OCI-LY7 (cell line): Measurements from ENCODE around the gene IPCEF1. TPM values are rescaled to one million over a fixed set of nuclear protein-coding genes. Genes with fewer than 3 reads are reported as not detected.

Source experiments
- BruUV-seq: library from RNA; stranded (reverse); fragments of 400-500 nt; replicated peaks from 2 replicates; lab custom pipeline; 2021; lab: Mats Ljungman, UMichigan
- CTCF ChIA-PET: fragments of 300-600 bp; sonication (Branson Sonifier 250); formaldehyde crosslinking; loops from one replicate; lab custom pipeline; 2022; ENCODE audit warnings: antibody characterized with exemption; ENCODE audit not compliant: unreplicated experiment; lab: Charles Lee
- POLR2A ChIA-PET: fragments of 300-600 bp; sonication (Branson Sonifier 250); formaldehyde crosslinking; loops from one replicate; lab custom pipeline; 2022; ENCODE audit warnings: antibody characterized with exemption; lab: Charles Lee
- DNase-seq: peaks from one replicate; pipeline ENCODE4 v3.0.0-alpha.2; 2015; ENCODE audit warnings: low spot score
- H2AFZ ChIP-seq: fragments of 200-600 bp; sonication (generic), shearing (Covaris generic); 2 replicates; pipeline ENCODE4 v1.6.1; 2014; ENCODE audit warnings: mild to moderate bottlenecking, antibody characterized with exemption, low read length, moderate library complexity
- H3K27ac ChIP-seq: fragments of 200-600 bp; sonication (generic); 2 replicates; pipeline ENCODE4 v1.5.1; 2014; ENCODE audit warnings: mixed run types, low read depth, mild to moderate bottlenecking, moderate library complexity, low read length, inconsistent platforms; ENCODE audit not compliant: poor library complexity, severe bottlenecking
- H3K36me3 ChIP-seq: fragments of 200-600 bp; sonication (generic); 2 replicates; pipeline ENCODE4 v1.6.1; 2014; ENCODE audit warnings: mild to moderate bottlenecking, antibody characterized with exemption, low read length, moderate library complexity, mixed read lengths; ENCODE audit not compliant: insufficient read depth
- H3K4me1 ChIP-seq: fragments of 200-600 bp; sonication (generic); 2 replicates; pipeline ENCODE4 v1.5.1; 2014; ENCODE audit warnings: mild to moderate bottlenecking, low read length; ENCODE audit not compliant: insufficient read depth, poor library complexity, severe bottlenecking
- H3K4me2 ChIP-seq: fragments of 200-600 bp; sonication (generic); 2 replicates; pipeline ENCODE4 v1.6.1; 2014; ENCODE audit warnings: mild to moderate bottlenecking, low read length
- H3K4me3 ChIP-seq: fragments of 200-600 bp; sonication (generic); 2 replicates; pipeline ENCODE4 v1.5.1; 2014; ENCODE audit warnings: mild to moderate bottlenecking, low read depth, low read length; ENCODE audit not compliant: poor library complexity, severe bottlenecking
- H3K79me2 ChIP-seq: fragments of 200-600 bp; sonication (generic); 2 replicates; pipeline ENCODE4 v1.6.1; 2016; ENCODE audit warnings: low read depth, mild to moderate bottlenecking, low read length, moderate library complexity, mixed read lengths; ENCODE audit not compliant: insufficient read depth
- H3K9me2 ChIP-seq: fragments of 200-600 bp; sonication (generic); 2 replicates; pipeline ENCODE4 v1.6.1; 2016; ENCODE audit warnings: mild to moderate bottlenecking, low read length, mixed read lengths; ENCODE audit not compliant: insufficient read depth
- H3K9me3 ChIP-seq: fragments of 200-600 bp; sonication (generic); 2 replicates; pipeline ENCODE4 v1.6.1; 2014; ENCODE audit warnings: mild to moderate bottlenecking, mixed run types, low read length, mixed read lengths
- H4K20me1 ChIP-seq: fragments of 200-600 bp; sonication (generic); 2 replicates; pipeline ENCODE4 v1.6.1; 2014; ENCODE audit warnings: mild to moderate bottlenecking, antibody characterized with exemption, low read length, moderate library complexity, mixed read lengths; ENCODE audit not compliant: insufficient read depth
- CTCF ChIP-seq: fragments of 200-600 bp; sonication (generic); conservative IDR thresholded peaks from 2 replicates; pipeline ENCODE4 v1.5.1; 2014; ENCODE audit warnings: mild to moderate bottlenecking, antibody characterized with exemption, low read length, moderate library complexity, mixed read lengths
- EZH2phosphoT487 ChIP-seq: fragments of 200-600 bp; sonication (generic); IDR thresholded peaks from 2 replicates; pipeline ENCODE4 v1.6.1; 2018; ENCODE audit warnings: low read depth, borderline replicate concordance, mild to moderate bottlenecking, mixed run types, antibody characterized with exemption, low read length, moderate library complexity, mixed read lengths
- intact Hi-C: fragments of 100-400 bp; cut with micrococcal nuclease; formaldehyde crosslinking; loops from one replicate; pipeline ENCODE4 v1.10.0; 2022; ENCODE audit not compliant: unreplicated experiment
- total RNA-seq, 2 experiments: library from RNA; depleted of rRNA in 1 of 2; stranded (reverse); fragments of >200 nt in 1 of 2; shearing (Covaris generic) in 1 of 2; gene quantifications; 2 replicates each; pipeline ENCODE4 v1.2.3, GENCODE V29; 2014 to 2022

Gene IPCEF1
- total RNA-seq, 2 experiments from 2014 or later, result not detected

GRCh38 chr6:154196333-154196885 is 160.2 kb downstream of the IPCEF1 start:
- no peak overlapping the region for H3K27ac ChIP-seq
- H3K36me3 ChIP-seq, result no peaks in the 10 kb centered on the region
- no peak overlapping the region for H2AFZ ChIP-seq
- no peaks in the 10 kb centered on the region for H3K9me3 ChIP-seq
- intact Hi-C loops, result no loop called here
- no peak for DNase-seq
- ChIA-PET POLR2A (interaction anchor here (0.8 kb wide), 1 partner anchor 27 kb away, joined by 3 read pairs; no protein-coding TSS in a partner anchor), CTCF (no interaction called here)
- no peak overlapping the region for H3K4me2 ChIP-seq
- TF ChIP-seq EZH2phosphoT487 (no peak), CTCF (no peak)
- H4K20me1 ChIP-seq, result no peaks in the 10 kb centered on the region
- no TSS peak for BruUV-seq
- no peak overlapping the region for H3K4me3 ChIP-seq
- H3K4me1 ChIP-seq, result no peaks in the 10 kb centered on the region
- H3K79me2 ChIP-seq, result no peaks in the 10 kb centered on the region
- H3K9me2 ChIP-seq, result no peaks in the 10 kb centered on the region

- no peak overlapping the region for H3K27ac ChIP-seq
- no peaks in the 10 kb centered on the region for H3K36me3 ChIP-seq
- no peaks in the 10 kb centered on the region for H3K9me3 ChIP-seq
- no peak for DNase-seq
- no peak overlapping the region for H3K4me3 ChIP-seq
- BruUV-seq, result no TSS peak
- ChIA-PET CTCF (no interaction called here), POLR2A (no interaction called here)
- intact Hi-C loops, result no loop called here
- no peaks in the 10 kb centered on the region for H3K9me2 ChIP-seq
- no peaks in the 10 kb centered on the region for H3K4me1 ChIP-seq
- no peak overlapping the region for H3K4me2 ChIP-seq
- TF ChIP-seq EZH2phosphoT487 (no peak), CTCF (no peak)
- no peaks in the 10 kb centered on the region for H3K79me2 ChIP-seq
- no peak overlapping the region for H2AFZ ChIP-seq
- H4K20me1 ChIP-seq, result no peaks in the 10 kb centered on the region
These were observed 168.9 kb downstream of the IPCEF1 start for GRCh38 chr6:154187714-154188113.

- no TSS peak for BruUV-seq
- H3K9me3 ChIP-seq, result no peaks in the 10 kb centered on the region
- intact Hi-C loops, result no loop called here
- no peaks in the 10 kb centered on the region for H3K79me2 ChIP-seq
- H3K9me2 ChIP-seq, result no peaks in the 10 kb centered on the region
- no peak for TF ChIP-seq EZH2phosphoT487
- no peak for TF ChIP-seq CTCF
- H3K36me3 ChIP-seq, result no peaks in the 10 kb centered on the region
- ChIA-PET POLR2A (no interaction called here), CTCF (no interaction called here)
- no peaks in the 10 kb centered on the region for H3K4me1 ChIP-seq
- no peak for DNase-seq
- H4K20me1 ChIP-seq, result no peaks in the 10 kb centered on the region
- no peak overlapping the region for H3K4me2 ChIP-seq
- no peak overlapping the region for H3K4me3 ChIP-seq
- no peak overlapping the region for H3K27ac ChIP-seq
- no peak overlapping the region for H2AFZ ChIP-seq
These were observed 169.4 kb downstream of the IPCEF1 start for GRCh38 chr6:154187203-154187602.
